Stimulated activated CD4-positive, alpha-beta T cell treated with anti-CD3 and anti-CD28 coated beads, TNF-alpha, amount 100 ng/mL, for 1 hour (primary cell): ENCODE data around the gene DEFB113.
"Not testable (repeated sequence)": the region's sequence is repeated elsewhere in the genome, so short reads cannot be mapped to it uniquely, and the experiment has no call there.

ENCODE experiments used
- DNase-seq, 3 donors: peaks; one replicate each; pipeline ENCODE4 v3.0.0-alpha.2; 2020; ENCODE audit warnings: low read depth in 3 of 3, low spot score in 1 of 3

Gene DEFB113

GRCh38 chr6:49969605-49970004 lies at the start of gene DEFB113:
Gene DEFB113, minus strand, starts transcription at chr6:49969625. Its CDS starts 0 bp downstream, at chr6:49969625.
- no peak for DNase-seq

GRCh38 chr6:50007819-50008218 lies 38.4 kb upstream of the DEFB113 start:
- DNase-seq = no peak

GRCh38 chr6:50003139-50003538 lies 33.7 kb upstream of the DEFB113 start:
- no peak for DNase-seq

GRCh38 chr6:49995278-49995677 lies 25.9 kb upstream of the DEFB113 start:
- no peak for DNase-seq

GRCh38 chr6:49988900-49989299 lies 19.5 kb upstream of the DEFB113 start:
- DNase-seq = no peak

GRCh38 chr6:49987749-49988148 lies 18.3 kb upstream of the DEFB113 start:
- no peak for DNase-seq

GRCh38 chr6:49986551-49986950 lies 17.1 kb upstream of the DEFB113 start:
- DNase-seq = no peak

GRCh38 chr6:49982046-49982445 lies 12.6 kb upstream of the DEFB113 start:
- no peak for DNase-seq

GRCh38 chr6:49980898-49981297 lies 11.5 kb upstream of the DEFB113 start:
- no peak for DNase-seq

GRCh38 chr6:49979584-49979983 lies 10.2 kb upstream of the DEFB113 start:
- no peak for DNase-seq

GRCh38 chr6:49978332-49979226 lies 9.2 kb upstream of the DEFB113 start:
- DNase-seq = no peak

- DNase-seq = no peak
These were observed 2.6 kb downstream of the DEFB113 start for GRCh38 chr6:49966823-49967222.

GRCh38 chr6:49966334-49966733 lies 3.1 kb downstream of the DEFB113 start:
- no peak for DNase-seq

- no peak for DNase-seq
These were observed 5.4 kb downstream of the DEFB113 start, which contains the start of gene DEFB114 for GRCh38 chr6:49964064-49964463. Gene DEFB114, minus strand, starts transcription at chr6:49964164. Its CDS starts 59 bp downstream, at chr6:49964105.

GRCh38 chr6:49958180-49958579 lies 11.2 kb downstream of the DEFB113 start:
- DNase-seq = no peak

- DNase-seq = no peak
These were observed 13.6 kb downstream of the DEFB113 start for GRCh38 chr6:49955847-49956246.

GRCh38 chr6:49951926-49952325 lies 17.5 kb downstream of the DEFB113 start:
- no peak for DNase-seq

- DNase-seq = no peak
These were observed 19.0 kb downstream of the DEFB113 start for GRCh38 chr6:49950415-49950751.

GRCh38 chr6:49949062-49949461 lies 20.4 kb downstream of the DEFB113 start:
- DNase-seq = no peak

- DNase-seq = no peak
These were observed 22.6 kb downstream of the DEFB113 start for GRCh38 chr6:49946835-49947234.

- DNase-seq = not testable (repeated sequence)
These were observed 25.4 kb downstream of the DEFB113 start for GRCh38 chr6:49944068-49944467.

GRCh38 chr6:49939993-49940498 lies 29.4 kb downstream of the DEFB113 start:
- DNase-seq = no peak

GRCh38 chr6:49937811-49938210 lies 31.6 kb downstream of the DEFB113 start:
- no peak for DNase-seq
